H9 (cell line): ENCODE results near the gene SDK2. TPM values are rescaled to one million over a fixed set of nuclear protein-coding genes. Genes with fewer than 3 reads are reported as not detected.

ENCODE experiments used
- DNase-seq: peaks from one replicate; pipeline ENCODE4 v3.0.0-alpha.2; 2017
- H2AFZ ChIP-seq: one replicate; pipeline ENCODE4 v1.6.1; 2013; ENCODE audit warnings: mild to moderate bottlenecking, low read length, control low read depth, moderate library complexity
- H2AK5ac ChIP-seq: 2 replicates; pipeline ENCODE4 v1.6.1; 2013; ENCODE audit warnings: low read length, control low read depth, mixed read lengths; ENCODE audit not compliant: insufficient read length
- H2BK120ac ChIP-seq: one replicate; pipeline ENCODE4 v1.6.1; 2013; ENCODE audit warnings: low read depth, mild to moderate bottlenecking, low read length, control low read depth, inconsistent platforms; ENCODE audit not compliant: poor library complexity, severe bottlenecking
- H2BK12ac ChIP-seq: 2 replicates; pipeline ENCODE4 v1.6.1; 2013; ENCODE audit warnings: low read length, control low read depth, mixed read lengths, low read depth; ENCODE audit not compliant: insufficient read length
- H2BK15ac ChIP-seq: 2 replicates; pipeline ENCODE4 v1.6.1; 2013; ENCODE audit warnings: low read depth, low read length, control low read depth
- H2BK20ac ChIP-seq: one replicate; pipeline ENCODE4 v1.6.1; 2013; ENCODE audit warnings: low read depth, mild to moderate bottlenecking, low read length, control low read depth, inconsistent platforms; ENCODE audit not compliant: poor library complexity, severe bottlenecking
- H2BK5ac ChIP-seq: 2 replicates; pipeline ENCODE4 v1.6.1; 2013; ENCODE audit warnings: low read length, control low read depth, mixed read lengths; ENCODE audit not compliant: insufficient read length
- H3K14ac ChIP-seq: 2 replicates; pipeline ENCODE4 v1.6.1; 2013; ENCODE audit warnings: low read length, control low read depth; ENCODE audit not compliant: insufficient read depth
- H3K18ac ChIP-seq: 2 replicates; pipeline ENCODE4 v1.6.1; 2013; ENCODE audit warnings: low read depth, mild to moderate bottlenecking, mixed read lengths, low read length, control low read depth; ENCODE audit not compliant: insufficient read length
- H3K23ac ChIP-seq: 2 replicates; pipeline ENCODE4 v1.6.1; 2013; ENCODE audit warnings: low read length, control low read depth, mixed read lengths, low read depth; ENCODE audit not compliant: insufficient read length
- H3K23me2 ChIP-seq: 2 replicates; pipeline ENCODE4 v1.6.1; 2013; ENCODE audit warnings: low read depth, mild to moderate bottlenecking, mixed read lengths, low read length, control low read depth; ENCODE audit not compliant: insufficient read length, poor library complexity, severe bottlenecking
- H3K27ac ChIP-seq: 2 replicates; pipeline ENCODE4 v1.5.1; 2013; ENCODE audit warnings: low read length, control low read depth, mixed read lengths, low read depth; ENCODE audit not compliant: insufficient read length
- H3K27me3 ChIP-seq: 2 replicates; pipeline ENCODE4 v1.6.1; 2013; ENCODE audit warnings: low read length, control low read depth, inconsistent platforms; ENCODE audit not compliant: insufficient read depth
- H3K4ac ChIP-seq: 2 replicates; pipeline ENCODE4 v1.6.1; 2013; ENCODE audit warnings: low read depth, mild to moderate bottlenecking, control low read depth, inconsistent platforms, low read length, moderate library complexity
- H3K4me1 ChIP-seq: 2 replicates; pipeline ENCODE4 v1.6.1; 2013; ENCODE audit warnings: low read length, control low read depth, inconsistent platforms; ENCODE audit not compliant: insufficient read depth
- H3K4me2 ChIP-seq: 2 replicates; pipeline ENCODE4 v1.6.1; 2013; ENCODE audit warnings: low read length, control low read depth, mixed read lengths; ENCODE audit not compliant: insufficient read length, insufficient read depth
- H3K56ac ChIP-seq: 2 replicates; pipeline ENCODE4 v1.6.1; 2013; ENCODE audit warnings: low read depth, mild to moderate bottlenecking, mixed read lengths, low read length, control low read depth; ENCODE audit not compliant: insufficient read length
- H3K79me1 ChIP-seq: 2 replicates; pipeline ENCODE4 v1.6.1; 2013; ENCODE audit warnings: low read depth, mild to moderate bottlenecking, moderate library complexity, low read length, control low read depth, inconsistent platforms; ENCODE audit not compliant: insufficient read depth, poor library complexity, severe bottlenecking
- H3K79me2 ChIP-seq: 2 replicates; pipeline ENCODE4 v1.6.1; 2013; ENCODE audit warnings: low read length, control low read depth, inconsistent platforms; ENCODE audit not compliant: insufficient read depth
- H3K9ac ChIP-seq: 2 replicates; pipeline ENCODE4 v1.6.1; 2013; ENCODE audit warnings: low read length, control low read depth, mixed read lengths; ENCODE audit not compliant: insufficient read length; ENCODE audit errors: extremely low read depth
- H3K9me3 ChIP-seq: one replicate; pipeline ENCODE4 v1.6.1; 2013; ENCODE audit warnings: low read depth, low read length, inconsistent platforms; ENCODE audit not compliant: control insufficient read depth
- H3T11ph ChIP-seq: one replicate; pipeline ENCODE4 v1.6.1; 2013; ENCODE audit warnings: mild to moderate bottlenecking, low read length, control low read depth, inconsistent platforms
- H4K20me1 ChIP-seq: one replicate; pipeline ENCODE4 v1.6.1; 2013; ENCODE audit not compliant: control insufficient read depth, insufficient read length, insufficient read depth
- H4K5ac ChIP-seq: 2 replicates; pipeline ENCODE4 v1.6.1; 2013; ENCODE audit warnings: low read depth, mild to moderate bottlenecking, mixed read lengths, low read length, control low read depth; ENCODE audit not compliant: insufficient read length
- H4K8ac ChIP-seq: replicated peaks from 2 replicates; pipeline ENCODE4 v1.6.1; 2013; ENCODE audit warnings: low read length, control low read depth, mixed read lengths, low read depth; ENCODE audit not compliant: insufficient read length
- H4K91ac ChIP-seq: 2 replicates; pipeline ENCODE4 v1.6.1; 2013; ENCODE audit warnings: low read depth, mild to moderate bottlenecking, moderate library complexity, mixed read lengths, low read length, control low read depth; ENCODE audit not compliant: insufficient read length
- H3K27ac Mint-ChIP-seq, 3 experiments: 2 replicates in 2 of 3; 3 replicates in 1 of 3; pipeline ENCODE4 v1.8.0; 2020 to 2021; ENCODE audit warnings: mixed read lengths in 3 of 3, mild to moderate bottlenecking in 1 of 3, moderate library complexity in 1 of 3
- H3K27me3 Mint-ChIP-seq: 2 replicates; pipeline ENCODE4 v1.8.0; 2021; ENCODE audit warnings: low read depth, mild to moderate bottlenecking, moderate library complexity, mixed read lengths
- H3K36me3 Mint-ChIP-seq, 3 experiments: 2 replicates in 2 of 3; 3 replicates in 1 of 3; pipeline ENCODE4 v1.8.0; 2020 to 2021; ENCODE audit warnings: low read depth in 3 of 3, mixed read lengths in 3 of 3; ENCODE audit not compliant: insufficient read depth in 1 of 3
- H3K4me1 Mint-ChIP-seq, 2 experiments: 2 replicates each; pipeline ENCODE4 v1.8.0; 2020; ENCODE audit warnings: mixed read lengths in 2 of 2
- H3K4me3 Mint-ChIP-seq, 2 experiments: 2 replicates in 1 of 2; 3 replicates in 1 of 2; pipeline ENCODE4 v1.8.0; 2020 to 2021; ENCODE audit warnings: mild to moderate bottlenecking in 2 of 2, mixed read lengths in 2 of 2, moderate library complexity in 1 of 2
- H3K9me3 Mint-ChIP-seq, 2 experiments: 2 replicates in 1 of 2; 3 replicates in 1 of 2; pipeline ENCODE4 v1.8.0; 2020; ENCODE audit warnings: mild to moderate bottlenecking in 2 of 2, mixed read lengths in 2 of 2, moderate library complexity in 1 of 2
- WGBS: extraction: QIAGEN DNeasy Blood & Tissue Kit; methylation state at CpG from one replicate; pipeline ENCODE4 v1.1.7; 2013; ENCODE audit warnings: missing lambda C conversion rate, low lambda C conversion rate, mixed read lengths; ENCODE audit not compliant: insufficient read length; ENCODE audit errors: extremely low coverage; 5-methylcytosine and 5-hydroxymethylcytosine counted together
- total RNA-seq: library from RNA; stranded (reverse); gene quantifications from 2 replicates; pipeline ENCODE4 v1.2.1, GENCODE V29; 2021
- TF ChIP-seq, protein P1 (sequence below): fragments of 200-600 bp; sonication (generic); conservative IDR thresholded peaks from 3 replicates; pipeline ENCODE4 v1.8.0; 2021; ENCODE audit warnings: antibody characterized with exemption, mild to moderate bottlenecking

Gene SDK2
- total RNA-seq, 1 experiment from 2014 or later = 9.1 TPM

DNA sequence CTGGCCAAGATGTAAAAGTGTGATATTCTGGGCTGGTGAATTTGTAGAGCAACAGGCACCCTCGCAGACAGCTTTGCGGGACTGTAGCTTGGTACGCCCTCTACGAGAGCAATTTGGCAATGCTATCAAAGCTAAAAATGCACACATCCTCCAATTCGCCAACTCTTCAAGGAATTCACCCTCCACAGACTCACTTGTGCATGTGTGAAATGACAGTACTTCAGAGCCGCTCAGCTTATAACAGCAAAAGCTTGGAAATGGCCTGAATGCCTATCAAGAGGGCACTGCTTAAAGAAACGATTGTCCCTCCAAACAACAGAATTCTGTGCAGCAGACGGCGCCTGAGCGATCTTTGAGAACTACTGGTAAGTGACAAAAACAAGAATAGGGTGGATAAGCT lies 130.8 kb downstream of the SDK2 start:
- DNase-seq = no peak
- H3K79me2 ChIP-seq = no peaks in the 10 kb centered on the region
- H4K20me1 ChIP-seq = no peaks in the 10 kb centered on the region
- Mint-ChIP-seq H3K9me3 (no peaks in the 10 kb centered on the region), H3K27me3 (peaks cover 5% of the 10 kb centered on the region), H3K4me1 (peaks cover 22 to 37% of the 10 kb centered on the region in 2 experiments), H3K36me3 (no peaks in the 10 kb centered on the region), H3K27ac (no peak overlapping the region), H3K4me3 (no peak overlapping the region)
- H3K9me3 ChIP-seq = no peaks in the 10 kb centered on the region
- no peaks in the 10 kb centered on the region for H3K23me2 ChIP-seq
- no peak overlapping the region for H2BK12ac ChIP-seq
- no peak overlapping the region for H4K8ac ChIP-seq
- no peak overlapping the region for H3K23ac ChIP-seq
- H3K18ac ChIP-seq = no peak overlapping the region
- no peak overlapping the region for H2AK5ac ChIP-seq
- no peaks in the 10 kb centered on the region; the same call in 1 of the 2 replicates for H3K27me3 ChIP-seq
- H3K4me2 ChIP-seq = no peak overlapping the region
- H4K91ac ChIP-seq = no peak overlapping the region
- no peak overlapping the region for H3K56ac ChIP-seq
- no peak overlapping the region for H2BK20ac ChIP-seq
- no peak overlapping the region for H3K4ac ChIP-seq
- no peak overlapping the region for H3K9ac ChIP-seq
- no peak overlapping the region for H4K5ac ChIP-seq
- H2AFZ ChIP-seq = no peak overlapping the region
- H3K14ac ChIP-seq = no peak overlapping the region
- no peak overlapping the region for H2BK120ac ChIP-seq
- no peak overlapping the region for H2BK5ac ChIP-seq
- WGBS = no CpG with 5 or more reads among the region's 10 CpGs
- H2BK15ac ChIP-seq = no peak overlapping the region
- H3K79me1 ChIP-seq = no peaks in the 10 kb centered on the region
- no peak overlapping the region for H3K27ac ChIP-seq
- no peak overlapping the region for H3T11ph ChIP-seq
- TF ChIP-seq, protein P1, sequence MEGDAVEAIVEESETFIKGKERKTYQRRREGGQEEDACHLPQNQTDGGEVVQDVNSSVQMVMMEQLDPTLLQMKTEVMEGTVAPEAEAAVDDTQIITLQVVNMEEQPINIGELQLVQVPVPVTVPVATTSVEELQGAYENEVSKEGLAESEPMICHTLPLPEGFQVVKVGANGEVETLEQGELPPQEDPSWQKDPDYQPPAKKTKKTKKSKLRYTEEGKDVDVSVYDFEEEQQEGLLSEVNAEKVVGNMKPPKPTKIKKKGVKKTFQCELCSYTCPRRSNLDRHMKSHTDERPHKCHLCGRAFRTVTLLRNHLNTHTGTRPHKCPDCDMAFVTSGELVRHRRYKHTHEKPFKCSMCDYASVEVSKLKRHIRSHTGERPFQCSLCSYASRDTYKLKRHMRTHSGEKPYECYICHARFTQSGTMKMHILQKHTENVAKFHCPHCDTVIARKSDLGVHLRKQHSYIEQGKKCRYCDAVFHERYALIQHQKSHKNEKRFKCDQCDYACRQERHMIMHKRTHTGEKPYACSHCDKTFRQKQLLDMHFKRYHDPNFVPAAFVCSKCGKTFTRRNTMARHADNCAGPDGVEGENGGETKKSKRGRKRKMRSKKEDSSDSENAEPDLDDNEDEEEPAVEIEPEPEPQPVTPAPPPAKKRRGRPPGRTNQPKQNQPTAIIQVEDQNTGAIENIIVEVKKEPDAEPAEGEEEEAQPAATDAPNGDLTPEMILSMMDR = no peak
- H3K4me1 ChIP-seq = no peaks in the 10 kb centered on the region
